HG03442 (cell line): ENCODE data around the gene UBTD2.
"Not testable (repeated sequence)": the region's sequence is repeated elsewhere in the genome, so short reads cannot be mapped to it uniquely, and the experiment has no call there.

Experiments used
- ATAC-seq: cut with Tn5 transposase; IDR thresholded peaks from one replicate; pipeline ENCODE4 v1.9.1; 2021; ENCODE audit warnings: mild to moderate bottlenecking, moderate library complexity; ENCODE audit not compliant: unreplicated experiment

The UBTD2 gene

GRCh38 chr5:172199446-172199845 is 84.1 kb downstream of the UBTD2 start:
- no peak for ATAC-seq

GRCh38 chr5:172197775-172198174 is 85.8 kb downstream of the UBTD2 start:
- not testable (repeated sequence) for ATAC-seq

GRCh38 chr5:172194985-172195774 is 88.4 kb downstream of the UBTD2 start:
- ATAC-seq = no peak

GRCh38 chr5:172193872-172194271 is 89.7 kb downstream of the UBTD2 start, which contains the start of gene EFCAB9:
Gene EFCAB9 (plus strand): TSS chr5:172194172. CDS start chr5:172194173, 1 bp downstream.
- no peak for ATAC-seq

GRCh38 chr5:172189693-172190296 is 93.8 kb downstream of the UBTD2 start:
- no peak for ATAC-seq

GRCh38 chr5:172188893-172189692 is 94.5 kb downstream of the UBTD2 start:
- no peak for ATAC-seq

- peak; percentile 70 for ATAC-seq
Observed at GRCh38 chr5:172188033-172188892, 95.3 kb downstream of the UBTD2 start, which contains the start of gene STK10. Gene STK10 (minus strand): TSS chr5:172188224. CDS start chr5:172188042, 182 bp downstream.

GRCh38 chr5:172187118-172188032 is 96.2 kb downstream of the UBTD2 start:
- ATAC-seq = peak; percentile 18

- ATAC-seq = no peak
Observed at GRCh38 chr5:172186114-172186695, 97.4 kb downstream of the UBTD2 start.

GRCh38 chr5:172185096-172185461 is 98.5 kb downstream of the UBTD2 start:
- ATAC-seq = no peak

GRCh38 chr5:172183881-172184280 is 99.7 kb downstream of the UBTD2 start:
- ATAC-seq = no peak

- ATAC-seq = no peak
Observed at GRCh38 chr5:172182291-172182690, 101.3 kb downstream of the UBTD2 start.

GRCh38 chr5:172180936-172181335 is 102.6 kb downstream of the UBTD2 start:
- ATAC-seq = no peak

GRCh38 chr5:172178991-172179989 is 104.3 kb downstream of the UBTD2 start:
- ATAC-seq = peak; percentile 17

GRCh38 chr5:172178301-172178987 is 105.1 kb downstream of the UBTD2 start:
- ATAC-seq = no peak

- no peak for ATAC-seq
Observed at GRCh38 chr5:172177176-172177575, 106.4 kb downstream of the UBTD2 start.

- ATAC-seq = peak; percentile 51
Observed at GRCh38 chr5:172175263-172175719, 108.3 kb downstream of the UBTD2 start.
